Lower leg skin (tissue), 4 donors: ENCODE results near the gene MAP1LC3B. TPM values are rescaled to one million over a fixed set of nuclear protein-coding genes. Genes with fewer than 3 reads are reported as not detected.

Experiments used
- DNase-seq, 2 donors: peaks; one replicate each; pipeline ENCODE4 v3.0.0-alpha.2; 2019; ENCODE audit warnings: low spot score in 2 of 2
- H3K4me3 ChIP-seq: fragments of 200-600 bp; sonication (generic); 2 replicates; pipeline ENCODE4 v1.5.1; 2017; ENCODE audit warnings: mild to moderate bottlenecking, low read depth; ENCODE audit not compliant: poor library complexity, severe bottlenecking
- POLR2A ChIP-seq, 2 donors: fragments of 450-650 bp; IDR thresholded peaks; one replicate each; pipeline ENCODE4 v1.6.1; 2016 to 2017; ENCODE audit warnings: antibody characterized with exemption in 2 of 2, mild to moderate bottlenecking in 1 of 2, moderate library complexity in 1 of 2
- WGBS, 2 donors: methylation state at CpG; one replicate each; pipeline ENCODE4 v1.1.5; 2018; 5-methylcytosine and 5-hydroxymethylcytosine counted together
- intact Hi-C: fragments of 100-400 bp; cut with DNase I; formaldehyde crosslinking; loops from one replicate; pipeline ENCODE4 v1.15.0; 2023; ENCODE audit warnings: low total_unique reads
- total RNA-seq, 4 donors: library from RNA; depleted of rRNA; stranded (reverse); fragments of >200 nt; gene quantifications; one replicate each; pipeline ENCODE4 v1.1.0, GENCODE V29; 2016
- TF ChIP-seq, protein P1 (sequence below), 3 donors: fragments of 450-650 bp; IDR thresholded peaks; one replicate each; pipeline ENCODE4 v1.5.1; 2016; ENCODE audit warnings: antibody characterized with exemption in 3 of 3, mild to moderate bottlenecking in 3 of 3, moderate library complexity in 2 of 3

MAP1LC3B gene
- total RNA-seq, 4 donors from 2014 or later, result 73.8 to 76.4 (median 74.5) TPM

DNA sequence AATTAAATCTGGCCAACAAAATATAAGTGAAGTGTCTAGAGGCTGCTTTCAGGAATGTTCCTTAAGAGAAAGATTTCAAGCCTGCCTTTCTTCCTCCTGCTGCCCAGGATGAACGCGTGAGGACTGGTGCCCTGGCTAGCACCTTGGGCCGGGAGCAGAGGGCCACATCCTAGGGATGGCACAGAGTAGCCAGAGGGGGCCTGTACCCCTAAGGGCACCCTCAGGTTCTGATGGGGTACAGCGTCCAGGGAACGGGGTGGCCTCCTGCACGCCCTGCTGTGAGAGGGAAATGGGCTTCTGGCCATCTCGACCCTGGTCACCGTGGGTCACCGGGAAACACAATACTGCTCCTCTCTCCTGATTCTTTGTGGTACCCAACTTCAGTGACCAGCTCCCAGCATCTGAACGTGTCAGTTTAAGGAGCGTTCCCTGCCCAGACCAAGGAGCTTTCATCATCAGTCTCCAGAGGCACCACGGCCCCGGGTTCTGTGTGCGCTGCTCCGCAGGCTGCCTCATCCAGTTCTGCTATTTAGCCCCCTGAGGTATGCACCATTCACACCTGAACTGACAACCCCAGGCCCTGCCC lies 40.3 kb downstream of the MAP1LC3B start:
- no peak overlapping the region for H3K4me3 ChIP-seq
- DNase-seq, result no peak
- 90 to 93% methylated on average over 12 to 15 of the region's 15 CpGs for WGBS, 2 donors
- TF ChIP-seq, protein P1, sequence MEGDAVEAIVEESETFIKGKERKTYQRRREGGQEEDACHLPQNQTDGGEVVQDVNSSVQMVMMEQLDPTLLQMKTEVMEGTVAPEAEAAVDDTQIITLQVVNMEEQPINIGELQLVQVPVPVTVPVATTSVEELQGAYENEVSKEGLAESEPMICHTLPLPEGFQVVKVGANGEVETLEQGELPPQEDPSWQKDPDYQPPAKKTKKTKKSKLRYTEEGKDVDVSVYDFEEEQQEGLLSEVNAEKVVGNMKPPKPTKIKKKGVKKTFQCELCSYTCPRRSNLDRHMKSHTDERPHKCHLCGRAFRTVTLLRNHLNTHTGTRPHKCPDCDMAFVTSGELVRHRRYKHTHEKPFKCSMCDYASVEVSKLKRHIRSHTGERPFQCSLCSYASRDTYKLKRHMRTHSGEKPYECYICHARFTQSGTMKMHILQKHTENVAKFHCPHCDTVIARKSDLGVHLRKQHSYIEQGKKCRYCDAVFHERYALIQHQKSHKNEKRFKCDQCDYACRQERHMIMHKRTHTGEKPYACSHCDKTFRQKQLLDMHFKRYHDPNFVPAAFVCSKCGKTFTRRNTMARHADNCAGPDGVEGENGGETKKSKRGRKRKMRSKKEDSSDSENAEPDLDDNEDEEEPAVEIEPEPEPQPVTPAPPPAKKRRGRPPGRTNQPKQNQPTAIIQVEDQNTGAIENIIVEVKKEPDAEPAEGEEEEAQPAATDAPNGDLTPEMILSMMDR (IDR thresholded peaks at IDR 0.05), result no peak
- TF ChIP-seq POLR2A (IDR thresholded peaks at IDR 0.05), result no peak
- intact Hi-C loops, result no loop called here

DNA sequence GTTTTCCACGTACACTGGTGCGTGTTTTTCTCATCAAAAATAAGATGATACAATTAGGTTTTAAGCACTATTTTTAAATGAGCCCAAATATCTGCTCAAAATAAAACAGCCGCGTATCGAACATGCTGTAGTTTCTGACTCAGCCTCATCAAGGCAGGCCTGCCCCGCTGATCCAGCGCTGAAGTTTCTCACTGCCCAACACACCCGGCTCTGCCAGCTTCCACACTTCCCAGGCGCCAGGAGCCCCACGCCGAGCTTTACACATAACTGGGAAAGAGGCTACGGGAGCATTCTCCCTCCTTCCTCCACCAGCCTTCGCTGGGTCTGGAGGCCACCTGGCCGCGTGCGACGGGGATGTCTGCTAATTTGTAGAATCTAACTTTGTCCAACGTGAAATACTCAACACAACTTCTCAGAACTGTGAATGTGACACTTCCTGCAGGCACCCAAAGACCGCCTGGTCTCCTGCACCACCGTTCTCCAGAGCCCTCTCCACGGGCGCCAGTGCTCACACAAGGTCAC lies 42.1 kb downstream of the MAP1LC3B start:
- TF ChIP-seq POLR2A (IDR thresholded peaks at IDR 0.05), result no peak
- TF ChIP-seq, protein P1 (IDR thresholded peaks at IDR 0.05), result no peak
- WGBS, 2 donors, result 74 to 86% methylated on average over 22 of the region's 22 CpGs
- no peak for DNase-seq
- intact Hi-C loops, result no loop called here
- no peak overlapping the region for H3K4me3 ChIP-seq

DNA sequence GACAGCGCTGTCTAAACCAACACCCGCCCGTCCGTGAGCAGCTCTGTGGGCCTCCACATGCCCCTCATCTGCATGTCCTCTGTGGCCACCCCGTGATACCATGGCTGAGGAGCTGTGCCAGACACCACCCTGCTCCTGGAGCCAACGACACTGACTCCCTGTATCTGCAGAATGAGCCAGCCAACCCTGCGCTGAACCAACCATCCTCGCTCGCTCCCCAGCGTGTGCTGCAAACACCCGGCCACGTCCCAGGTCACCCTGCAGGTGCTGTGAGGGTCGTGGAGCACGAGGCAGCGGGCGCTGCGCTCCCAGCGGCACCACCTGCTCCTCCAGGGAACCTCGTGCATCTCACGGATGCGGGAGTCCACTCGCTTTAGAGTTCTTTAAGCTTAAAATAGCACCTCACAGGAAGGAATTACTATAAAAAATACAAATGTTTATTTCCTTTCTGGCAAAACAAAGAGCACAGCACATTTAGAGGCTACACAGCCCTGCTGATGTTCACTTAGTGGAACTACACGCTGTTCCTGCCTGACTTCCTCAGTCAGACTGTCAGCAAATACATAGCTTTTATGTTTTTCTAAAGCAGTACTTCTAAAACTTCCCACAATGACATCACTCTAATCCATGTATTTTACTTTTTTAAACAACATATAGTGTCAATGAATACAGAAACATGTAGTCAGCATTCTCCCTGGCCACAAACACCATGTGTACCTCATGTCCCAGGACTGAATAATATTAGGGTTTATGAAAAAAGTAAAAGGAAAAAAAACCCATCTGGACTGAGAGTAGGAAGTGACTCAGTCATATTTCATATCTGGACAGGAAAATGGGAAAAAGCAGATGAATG lies 43.5 kb downstream of the MAP1LC3B start:
- no peak overlapping the region for H3K4me3 ChIP-seq
- 39 to 56% methylated on average over 23 of the region's 23 CpGs for WGBS, 2 donors
- intact Hi-C loops, result no loop called here
- TF ChIP-seq POLR2A (IDR thresholded peaks at IDR 0.05), result no peak
- TF ChIP-seq, protein P1 (IDR thresholded peaks at IDR 0.05), result no peak
- DNase-seq, result no peak

DNA sequence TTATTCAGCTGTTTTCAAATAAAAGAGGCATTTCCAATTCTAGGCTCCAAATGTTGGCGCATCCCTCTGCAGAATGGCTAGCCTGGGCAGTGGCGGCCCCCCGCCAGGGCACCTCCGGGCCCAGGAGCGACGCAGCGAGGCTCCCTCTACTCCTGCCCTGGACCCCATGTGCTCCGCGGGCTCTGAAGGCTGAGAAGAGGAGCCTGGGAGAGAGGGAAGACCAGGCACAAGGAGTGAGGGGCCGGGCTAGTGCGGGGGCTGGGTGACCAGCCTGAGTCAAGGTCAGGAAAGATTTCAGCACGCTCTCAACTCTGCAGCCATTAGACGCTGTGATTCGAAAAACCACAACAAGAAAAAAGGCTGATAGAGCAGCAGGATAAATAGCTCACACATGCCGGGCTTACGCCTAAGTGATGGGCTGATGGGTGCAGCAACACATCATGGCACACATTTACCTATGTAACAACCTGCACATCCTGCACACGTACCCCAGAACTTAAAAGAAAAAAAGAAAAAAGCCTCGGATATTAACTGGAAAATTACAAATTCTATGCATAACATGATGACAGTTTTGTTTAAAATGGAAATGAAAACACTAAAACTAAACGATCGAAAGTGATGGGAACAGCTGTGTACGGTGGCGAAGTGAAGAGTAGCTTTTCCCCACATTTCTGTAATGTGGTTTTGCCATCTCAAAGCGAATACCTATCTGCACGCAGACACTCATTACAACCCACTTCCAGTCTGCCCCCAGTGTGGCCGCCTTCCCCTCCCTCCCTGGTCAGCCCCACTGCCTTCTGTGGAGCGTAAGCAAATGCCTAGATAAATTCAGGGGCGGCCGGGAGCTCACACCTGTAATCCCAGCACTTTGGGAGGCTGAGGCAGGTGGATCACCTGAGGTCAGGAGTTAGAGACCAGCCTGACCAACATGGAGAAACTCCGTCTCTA lies 44.4 kb downstream of the MAP1LC3B start:
- H3K4me3 ChIP-seq, result no peak overlapping the region
- DNase-seq, result no peak
- intact Hi-C loops, result no loop called here
- no peak for TF ChIP-seq POLR2A (IDR thresholded peaks at IDR 0.05)
- TF ChIP-seq, protein P1 (IDR thresholded peaks at IDR 0.05), result no peak
- 65% methylated on average over 29 of the region's 29 CpGs for WGBS, 2 donors

DNA sequence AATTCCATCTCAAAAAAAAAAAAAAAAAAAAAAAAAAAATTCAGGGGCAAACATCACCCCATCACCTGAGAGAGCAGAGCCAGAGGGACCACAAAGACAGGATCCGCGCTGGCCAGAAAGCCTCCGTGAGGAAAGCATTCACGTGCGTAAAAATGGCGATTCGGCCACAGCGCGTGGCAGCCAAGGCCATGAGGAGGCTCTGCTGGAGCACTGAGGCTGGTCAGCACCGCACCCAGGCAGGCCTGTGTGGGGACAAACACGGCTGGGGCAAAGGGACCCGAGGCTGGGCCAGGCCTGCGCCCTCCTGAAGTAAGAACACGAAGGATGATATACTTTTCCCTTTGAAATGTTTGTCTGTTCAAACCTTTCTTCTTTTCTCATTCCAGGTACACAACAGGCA lies 45.2 kb downstream of the MAP1LC3B start:
- H3K4me3 ChIP-seq, result no peak overlapping the region
- DNase-seq, result no peak
- intact Hi-C loops, result no loop called here
- TF ChIP-seq POLR2A (IDR thresholded peaks at IDR 0.05), result no peak
- TF ChIP-seq, protein P1 (IDR thresholded peaks at IDR 0.05), result no peak
- WGBS, 2 donors, result 94 to 95% methylated on average over 14 of the region's 14 CpGs
